Measurements from ENCODE around the gene MS4A6A. TPM values are rescaled to one million over a fixed set of nuclear protein-coding genes. Genes with fewer than 3 reads are reported as not detected.
"Not testable (repeated sequence)": the region's sequence is repeated elsewhere in the genome, so short reads cannot be mapped to it uniquely, and the experiment has no call there.

MS4A6A gene
- total RNA-seq, 2 donors from 2014 or later, result not detected

DNA sequence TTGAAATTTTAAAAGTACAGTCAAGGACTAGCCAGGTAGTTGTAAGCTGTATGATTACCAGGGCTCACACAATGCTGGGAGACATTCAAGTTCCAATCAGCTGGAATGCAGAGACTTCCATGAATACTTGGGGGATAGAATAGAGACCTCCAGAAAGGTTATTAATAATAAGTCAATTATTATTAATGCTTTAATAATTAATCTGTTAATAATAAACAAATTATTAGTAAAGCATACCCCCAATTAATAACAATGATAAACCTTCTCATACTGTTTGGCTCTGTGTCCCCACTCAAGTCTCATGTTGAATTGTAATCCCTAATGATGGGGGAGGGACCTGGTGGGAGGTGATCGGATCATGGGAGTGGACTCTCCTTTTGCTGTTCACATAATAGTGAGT lies 14.6 kb upstream of the MS4A6A start:
- peaks cover 0 to 5% of the 10 kb centered on the region in 2 donors for H3K9me3 Mint-ChIP-seq
- no peak for ATAC-seq (replicated peaks in 1 of 2)
- peaks cover 19% of the 10 kb centered on the region for H3K27me3 Mint-ChIP-seq (ENCODE audit: low read depth)
- no peak for DNase-seq
- no peak overlapping the region for H3K27ac Mint-ChIP-seq
- H3K36me3 Mint-ChIP-seq (ENCODE audit: insufficient read depth in 2 of 2), result peaks cover 0 to 1% of the 10 kb centered on the region in 2 donors
- H3K4me1 Mint-ChIP-seq (ENCODE audit: low read depth), result peaks cover 20% of the 10 kb centered on the region
- no peak overlapping the region for H3K4me3 Mint-ChIP-seq

- ATAC-seq (replicated peaks in 1 of 2) (no peak), DNase-seq (no peak)
- H3K4me1 Mint-ChIP-seq (ENCODE audit: low read depth), result peaks cover 20% of the 10 kb centered on the region
- H3K36me3 Mint-ChIP-seq (ENCODE audit: insufficient read depth in 2 of 2), result no peaks in the 10 kb centered on the region
- H3K9me3 Mint-ChIP-seq, result peaks cover 0 to 2% of the 10 kb centered on the region in 2 donors
- peak overlapping the region; percentile 13 to 23 for H3K4me3 Mint-ChIP-seq
- peaks cover 19% of the 10 kb centered on the region for H3K27me3 Mint-ChIP-seq (ENCODE audit: low read depth)
- H3K27ac Mint-ChIP-seq, result no peak overlapping the region
These were observed 13.1 kb upstream of the MS4A6A start for GRCh38 chr11:60195923-60196368.

- Mint-ChIP-seq H3K9me3 (peaks cover 0 to 2% of the 10 kb centered on the region in 2 donors), H3K4me1 (ENCODE audit: low read depth) (peaks cover 20% of the 10 kb centered on the region), H3K4me3 (no peak overlapping the region), H3K36me3 (ENCODE audit: insufficient read depth in 2 of 2) (no peaks in the 10 kb centered on the region), H3K27ac (no peak overlapping the region), H3K27me3 (ENCODE audit: low read depth) (peaks cover 19% of the 10 kb centered on the region)
- no peak for ATAC-seq (replicated peaks in 1 of 2)
- no peak for DNase-seq
These were observed 11.6 kb upstream of the MS4A6A start for GRCh38 chr11:60194511-60194910.

GRCh38 chr11:60193687-60194433 lies 11.0 kb upstream of the MS4A6A start:
- peak overlapping the region; percentile 2 to 5 for H3K4me3 Mint-ChIP-seq
- H3K36me3 Mint-ChIP-seq (ENCODE audit: insufficient read depth in 2 of 2), result no peaks in the 10 kb centered on the region
- H3K27me3 Mint-ChIP-seq (ENCODE audit: low read depth), result peaks cover 21% of the 10 kb centered on the region
- DNase-seq (peak; percentile 82 to 84), ATAC-seq (replicated peaks in 1 of 2) (peak; percentile 100)
- peaks cover 20% of the 10 kb centered on the region for H3K4me1 Mint-ChIP-seq (ENCODE audit: low read depth)
- peaks cover 0 to 2% of the 10 kb centered on the region in 2 donors for H3K9me3 Mint-ChIP-seq
- H3K27ac Mint-ChIP-seq, result no peak overlapping the region

GRCh38 chr11:60192564-60192963 lies 9.7 kb upstream of the MS4A6A start:
- ATAC-seq (replicated peaks in 1 of 2); H3K36me3 Mint-ChIP-seq (ENCODE audit: insufficient read depth in 2 of 2); H3K9me3 Mint-ChIP-seq; DNase-seq; H3K4me3 Mint-ChIP-seq; H3K27ac Mint-ChIP-seq: not testable (repeated sequence)
- peaks cover 20% of the 10 kb centered on the region for H3K4me1 Mint-ChIP-seq (ENCODE audit: low read depth)
- peaks cover 23% of the 10 kb centered on the region for H3K27me3 Mint-ChIP-seq (ENCODE audit: low read depth)

DNA sequence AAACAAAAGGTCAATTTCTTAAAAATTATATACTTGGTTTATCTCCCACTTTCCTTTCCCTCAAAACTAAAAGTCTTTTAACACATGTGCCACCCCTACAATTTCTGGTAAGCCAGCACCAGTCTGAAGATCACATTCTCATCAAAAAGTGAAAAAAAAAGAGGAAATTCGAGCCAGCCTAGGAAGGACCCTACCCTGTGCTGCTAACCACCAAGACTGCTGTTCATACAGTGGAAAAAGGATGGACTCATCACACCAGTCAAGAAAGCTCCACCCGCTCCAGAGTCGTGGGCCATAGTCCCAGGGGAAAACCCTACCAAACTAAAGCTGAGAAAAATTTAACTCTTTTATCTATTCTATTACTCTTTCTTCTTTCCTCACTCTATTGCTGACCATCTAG lies 5.6 kb upstream of the MS4A6A start:
- H3K27ac Mint-ChIP-seq; H3K36me3 Mint-ChIP-seq (ENCODE audit: insufficient read depth in 2 of 2); H3K4me1 Mint-ChIP-seq (ENCODE audit: low read depth); DNase-seq; H3K4me3 Mint-ChIP-seq; H3K9me3 Mint-ChIP-seq; ATAC-seq (replicated peaks in 1 of 2): not testable (repeated sequence)
- H3K27me3 Mint-ChIP-seq (ENCODE audit: low read depth), result peaks cover 26% of the 10 kb centered on the region

GRCh38 chr11:60186128-60186527 lies 3.2 kb upstream of the MS4A6A start:
- not testable (repeated sequence) for ATAC-seq (replicated peaks in 1 of 2); H3K4me1 Mint-ChIP-seq (ENCODE audit: low read depth); H3K4me3 Mint-ChIP-seq; DNase-seq; H3K27ac Mint-ChIP-seq; H3K36me3 Mint-ChIP-seq (ENCODE audit: insufficient read depth in 2 of 2); H3K9me3 Mint-ChIP-seq
- H3K27me3 Mint-ChIP-seq (ENCODE audit: low read depth), result peaks cover 41% of the 10 kb centered on the region

DNA sequence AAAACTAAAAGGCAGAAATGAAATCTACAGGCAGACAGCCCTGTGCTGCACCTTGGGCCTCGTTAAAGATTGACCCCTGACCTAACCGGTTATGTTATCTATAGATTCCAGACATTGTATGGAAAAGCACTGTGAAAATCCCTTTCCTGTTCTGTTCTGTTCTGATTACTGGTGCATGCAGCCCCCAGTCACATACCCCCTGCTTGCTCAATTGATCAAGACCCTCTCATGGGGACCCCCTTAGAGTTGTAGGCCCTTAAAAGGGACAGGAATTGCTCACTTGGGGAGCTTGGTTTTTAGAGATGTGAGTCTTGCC lies 2.6 kb upstream of the MS4A6A start:
- not testable (repeated sequence) for H3K36me3 Mint-ChIP-seq (ENCODE audit: insufficient read depth in 2 of 2); H3K27ac Mint-ChIP-seq; DNase-seq; H3K4me1 Mint-ChIP-seq (ENCODE audit: low read depth); H3K9me3 Mint-ChIP-seq; ATAC-seq (replicated peaks in 1 of 2); H3K4me3 Mint-ChIP-seq
- peaks cover 48% of the 10 kb centered on the region for H3K27me3 Mint-ChIP-seq (ENCODE audit: low read depth)

DNA sequence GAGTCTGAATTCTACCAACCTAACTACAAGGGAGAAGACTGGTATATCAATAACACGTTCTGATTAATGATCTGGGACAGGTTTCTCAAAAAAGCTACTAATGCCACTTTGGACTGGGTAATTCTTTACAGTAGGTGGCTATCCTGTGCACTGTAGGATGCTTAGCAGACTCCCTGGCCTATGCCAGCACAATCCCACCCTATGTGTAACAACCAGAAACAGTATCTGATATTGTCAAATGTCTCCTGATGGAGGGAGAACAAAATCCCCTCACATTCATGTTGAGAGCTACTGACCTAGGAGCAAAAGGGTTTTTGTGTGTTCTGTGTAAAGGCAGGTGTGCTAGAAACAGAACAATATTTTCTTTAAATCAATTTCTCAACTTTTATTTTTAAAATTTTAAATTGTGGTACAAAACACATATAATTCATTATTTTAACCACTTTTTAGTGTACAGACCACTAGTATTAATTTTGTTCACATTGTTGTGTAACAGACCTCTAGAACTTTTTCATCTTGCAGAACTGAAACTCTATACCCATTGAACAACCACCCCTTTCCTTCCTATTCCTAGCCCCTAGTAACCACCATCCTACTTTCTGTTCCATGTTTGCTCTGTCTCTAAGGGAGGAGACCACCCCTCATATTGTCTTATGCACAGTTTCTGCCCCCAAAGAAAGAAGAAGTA lies 2.1 kb upstream of the MS4A6A start:
- no peak for ATAC-seq (replicated peaks in 1 of 2)
- Mint-ChIP-seq H3K9me3 (peaks cover 2 to 4% of the 10 kb centered on the region in 2 donors), H3K36me3 (ENCODE audit: insufficient read depth in 2 of 2) (peaks cover 2% of the 10 kb centered on the region in 2 donors), H3K4me1 (ENCODE audit: low read depth) (no peaks in the 10 kb centered on the region), H3K27ac (no peak overlapping the region), H3K27me3 (ENCODE audit: low read depth) (peaks cover 53% of the 10 kb centered on the region), H3K4me3 (no peak overlapping the region)
- DNase-seq, result no peak

GRCh38 chr11:60183591-60184205 lies 815 bp upstream of the MS4A6A start:
- ATAC-seq (replicated peaks in 1 of 2) (no peak), DNase-seq (no peak)
- Mint-ChIP-seq H3K27ac (no peak overlapping the region), H3K4me1 (ENCODE audit: low read depth) (no peaks in the 10 kb centered on the region), H3K9me3 (peaks cover 2 to 4% of the 10 kb centered on the region in 2 donors), H3K36me3 (ENCODE audit: insufficient read depth in 2 of 2) (peaks cover 2% of the 10 kb centered on the region in 2 donors), H3K27me3 (ENCODE audit: low read depth) (peaks cover 58% of the 10 kb centered on the region), H3K4me3 (no peak overlapping the region)

DNA sequence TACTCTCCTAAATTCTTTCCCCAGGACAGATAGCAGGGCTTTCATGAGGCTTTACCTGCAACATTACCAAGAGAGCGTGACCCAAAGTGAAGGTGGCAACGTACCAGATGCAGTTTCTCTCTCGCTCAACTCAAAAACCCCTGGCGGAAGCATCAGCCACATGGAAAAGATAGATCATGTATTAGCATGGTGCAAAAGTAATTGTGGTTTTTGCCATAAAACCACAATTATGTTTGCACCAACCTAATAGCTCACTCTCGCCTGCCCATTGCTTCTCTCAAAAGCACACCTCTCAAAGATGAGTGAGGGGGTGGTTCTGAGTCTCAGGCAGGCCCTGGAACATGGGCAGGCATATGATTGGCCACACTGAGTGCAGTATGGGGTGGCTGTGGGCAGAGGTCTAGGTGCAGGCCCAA lies 7.0 kb downstream of the MS4A6A start:
- Mint-ChIP-seq H3K27ac (no peak overlapping the region), H3K9me3 (no peaks in the 10 kb centered on the region), H3K4me3 (no peak overlapping the region), H3K27me3 (ENCODE audit: low read depth) (peaks cover 41% of the 10 kb centered on the region), H3K36me3 (ENCODE audit: insufficient read depth in 2 of 2) (no peaks in the 10 kb centered on the region), H3K4me1 (ENCODE audit: low read depth) (peaks cover 8% of the 10 kb centered on the region)
- DNase-seq, result peak; percentile 7
- peak; percentile 64 to 75 for ATAC-seq (replicated peaks in 1 of 2)

DNA sequence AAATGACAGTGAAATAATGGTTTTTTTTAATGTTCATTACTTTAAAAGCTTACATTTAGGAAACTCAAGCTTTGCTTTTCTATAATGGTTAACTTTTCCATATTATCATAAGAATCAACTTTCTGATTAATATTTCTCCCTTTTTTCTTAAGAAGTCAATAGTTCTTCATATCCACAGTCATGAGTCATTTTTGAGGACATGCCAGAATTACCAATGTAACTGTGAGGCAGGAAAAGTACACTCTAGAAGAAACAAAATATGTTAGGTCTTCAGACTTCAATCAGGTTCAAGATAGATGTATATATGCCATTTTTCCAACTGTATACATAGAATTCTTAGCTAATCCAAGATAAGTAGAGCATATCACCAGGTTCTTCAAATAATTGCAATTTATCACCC lies 10.9 kb downstream of the MS4A6A start:
- peaks cover 38% of the 10 kb centered on the region for H3K27me3 Mint-ChIP-seq (ENCODE audit: low read depth)
- peaks cover 8% of the 10 kb centered on the region for H3K4me1 Mint-ChIP-seq (ENCODE audit: low read depth)
- H3K9me3 Mint-ChIP-seq, result peaks cover 8 to 11% of the 10 kb centered on the region in 2 donors
- no peak overlapping the region for H3K27ac Mint-ChIP-seq
- DNase-seq (no peak), ATAC-seq (replicated peaks in 1 of 2) (no peak)
- peaks cover 4 to 12% of the 10 kb centered on the region in 2 donors for H3K36me3 Mint-ChIP-seq (ENCODE audit: insufficient read depth in 2 of 2)
- no peak overlapping the region for H3K4me3 Mint-ChIP-seq

GRCh38 chr11:60170566-60170965 lies 12.3 kb downstream of the MS4A6A start:
- no peak overlapping the region for H3K27ac Mint-ChIP-seq
- peaks cover 8% of the 10 kb centered on the region for H3K4me1 Mint-ChIP-seq (ENCODE audit: low read depth)

More at GRCh38 chr11:60170566-60170965, 12.3 kb downstream of the MS4A6A start:
- DNase-seq, result no peak
- Mint-ChIP-seq H3K36me3 (ENCODE audit: insufficient read depth in 2 of 2) (peaks cover 4 to 12% of the 10 kb centered on the region in 2 donors), H3K9me3 (peaks cover 8 to 11% of the 10 kb centered on the region in 2 donors), H3K27me3 (ENCODE audit: low read depth) (peaks cover 53% of the 10 kb centered on the region), H3K4me3 (no peak overlapping the region)
- peak; percentile 29 to 35 for ATAC-seq (replicated peaks in 1 of 2)

All from activated T-cell treated with anti-CD3 and anti-CD28 coated beads, Interleukin-2, amount 50 U/mL, for 72 hours (primary cell).